ENCODE measurements around the gene RAB11B.

- TF ChIP-seq CTCF (IDR thresholded peaks at IDR 0.05) (no peak), POLR2A (IDR thresholded peaks at IDR 0.05) (no peak), POLR2AphosphoS5 (IDR thresholded peaks at IDR 0.05; ENCODE audit: insufficient read depth in 1 of 2, low read depth in 1 of 2) (no peak)
These were observed 51.8 kb downstream of the RAB11B start for GRCh38 chr19:8441725-8442544.
